ENCODE measurements around the gene RNF138.
"Not testable (repeated sequence)": the region's sequence is repeated elsewhere in the genome, so short reads cannot be mapped to it uniquely, and the experiment has no call there.

The RNF138 gene

DNA sequence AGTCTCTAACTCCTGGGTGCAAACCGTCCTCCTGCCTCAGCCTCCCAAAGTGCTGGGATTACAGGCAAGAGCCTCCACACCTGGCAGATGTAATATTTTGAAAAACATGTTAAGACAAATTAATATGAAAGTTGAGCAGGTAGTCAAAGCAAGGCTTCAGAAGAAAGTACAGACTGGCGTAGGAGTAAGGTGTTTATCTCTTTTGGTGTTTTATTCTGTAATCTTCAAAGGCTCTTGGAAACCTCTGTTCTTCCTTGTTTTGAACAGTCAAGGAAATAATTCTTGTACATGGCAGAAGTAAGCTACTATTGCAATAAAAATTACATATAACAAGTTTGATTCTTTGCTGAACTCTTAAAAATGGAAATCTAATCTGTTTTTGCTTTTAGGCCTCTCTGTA is 5.3 kb downstream of the RNF138 start:
- no peak for DNase-seq

GRCh38 chr18:32104516-32104915 is 12.8 kb downstream of the RNF138 start:
- DNase-seq, result no peak

DNA sequence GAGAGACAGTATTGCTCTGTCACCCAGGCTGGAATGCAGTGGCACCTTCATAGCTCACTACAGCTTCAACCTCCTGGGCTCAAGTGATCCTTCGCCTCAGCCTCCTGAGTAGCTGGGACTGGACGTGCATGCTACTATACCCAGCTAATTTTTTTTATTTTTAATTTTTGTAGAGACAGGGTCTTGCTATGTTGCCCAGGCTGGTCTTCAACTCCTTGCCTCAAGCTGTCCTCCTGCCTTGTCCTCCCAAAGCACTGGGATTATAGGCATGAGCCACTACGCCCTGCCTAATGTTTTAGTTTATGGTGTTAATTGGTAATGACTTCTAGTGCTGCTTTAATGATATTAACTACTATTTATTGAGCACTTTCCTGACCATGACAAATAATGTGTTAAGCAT is 18.3 kb downstream of the RNF138 start:
- no peak for DNase-seq

DNA sequence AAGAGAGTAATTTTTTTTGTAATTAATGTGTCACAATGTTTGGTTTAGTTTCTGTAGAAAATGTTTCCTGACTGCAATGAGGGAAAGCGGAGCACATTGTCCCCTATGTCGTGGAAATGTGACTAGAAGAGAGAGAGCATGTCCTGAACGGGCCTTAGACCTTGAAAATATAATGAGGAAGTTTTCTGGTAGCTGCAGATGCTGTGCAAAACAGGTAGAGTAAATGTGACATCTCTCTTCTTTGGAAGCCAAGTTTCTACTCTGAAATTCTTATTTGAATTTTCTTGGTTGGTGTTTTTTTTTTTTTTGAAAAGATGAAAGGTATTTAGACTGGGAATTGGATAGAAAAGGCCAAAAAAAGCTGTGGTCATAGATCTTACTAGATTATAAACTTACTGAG is 20.0 kb downstream of the RNF138 start:
- no peak for DNase-seq

- DNase-seq, result no peak
These were observed 21.2 kb downstream of the RNF138 start for GRCh38 chr18:32112826-32113225.

- no peak for DNase-seq
These were observed 22.7 kb downstream of the RNF138 start for GRCh38 chr18:32114293-32114942.

DNA sequence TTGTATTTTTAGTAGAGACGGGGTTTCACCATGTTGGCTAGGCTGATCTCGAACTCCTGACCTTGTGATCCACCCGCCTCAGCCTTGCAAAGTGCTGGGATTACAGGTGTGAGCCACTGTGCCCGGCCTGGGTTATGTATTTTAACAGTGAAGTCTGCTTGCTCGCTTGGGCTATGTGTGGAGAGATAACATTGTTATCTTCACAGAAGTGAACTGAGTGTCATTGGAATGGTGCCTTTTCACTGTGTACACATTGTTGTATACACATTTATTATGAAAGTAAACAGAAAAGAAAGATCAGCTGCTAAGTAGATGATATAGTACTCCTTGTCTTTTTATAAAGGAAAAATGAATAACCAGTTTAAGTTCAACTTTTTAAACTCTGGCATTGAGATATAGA is 30.4 kb downstream of the RNF138 start:
- DNase-seq, result no peak

GRCh38 chr18:32126538-32126937 is 34.9 kb downstream of the RNF138 start:
- no peak for DNase-seq

GRCh38 chr18:32135625-32136024 is 44.0 kb downstream of the RNF138 start:
- DNase-seq, result no peak

DNA sequence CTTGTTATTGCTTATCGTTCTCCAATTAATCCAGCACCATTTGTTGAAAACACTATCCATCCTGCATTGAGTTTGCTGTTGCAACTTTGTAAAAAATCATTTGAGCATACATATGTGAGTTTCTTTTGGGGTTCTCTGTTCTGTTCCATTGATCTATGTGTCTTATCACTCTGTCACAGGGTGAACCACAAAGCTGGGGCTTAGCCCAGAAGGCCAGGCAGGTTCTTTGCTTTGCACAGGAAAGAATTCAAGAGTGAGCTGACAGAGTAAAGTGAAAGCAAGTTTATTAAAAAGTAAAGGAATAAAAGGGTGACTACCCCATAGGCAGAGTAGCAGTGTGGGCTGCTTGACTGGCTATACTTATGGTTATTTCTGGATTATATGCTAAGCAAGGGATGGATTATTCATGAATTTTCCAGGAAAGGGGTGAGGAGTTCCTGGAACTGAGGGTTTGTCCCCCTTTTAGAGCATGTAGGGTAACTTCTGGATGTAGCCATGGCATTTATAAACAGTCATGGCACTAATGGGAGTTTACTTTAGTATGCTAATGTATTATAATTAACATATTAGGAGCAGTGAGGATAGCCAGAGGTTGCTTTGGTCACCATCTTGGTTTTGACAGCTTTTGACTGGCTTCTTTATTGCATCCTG is 46.8 kb downstream of the RNF138 start:
- no peak for DNase-seq

GRCh38 chr18:32139835-32140283 is 48.2 kb downstream of the RNF138 start:
- no peak for DNase-seq

GRCh38 chr18:32148185-32148870 is 56.7 kb downstream of the RNF138 start:
- DNase-seq, result no peak

GRCh38 chr18:32152705-32153448 is 61.2 kb downstream of the RNF138 start:
- no peak for DNase-seq

DNA sequence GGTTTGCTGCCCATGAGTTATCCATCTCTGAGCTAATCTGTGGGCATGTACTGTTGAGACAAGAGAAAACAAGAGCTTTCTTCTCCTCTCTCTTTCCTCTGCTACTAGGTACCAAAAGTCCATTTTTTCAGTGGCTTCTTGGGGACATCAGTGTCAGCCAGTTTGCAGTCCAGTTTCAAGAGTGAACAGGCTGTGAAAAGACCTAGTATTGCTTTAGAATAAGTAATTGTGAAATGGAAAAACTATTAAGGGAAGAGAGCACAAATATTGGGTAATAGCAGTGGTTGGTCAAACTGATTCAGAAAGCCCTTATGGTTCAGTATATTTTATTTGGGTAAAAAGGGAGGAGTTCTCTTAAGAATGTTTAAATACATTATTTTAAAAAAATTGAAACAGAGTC is 65.2 kb downstream of the RNF138 start:
- DNase-seq, result no peak

DNA sequence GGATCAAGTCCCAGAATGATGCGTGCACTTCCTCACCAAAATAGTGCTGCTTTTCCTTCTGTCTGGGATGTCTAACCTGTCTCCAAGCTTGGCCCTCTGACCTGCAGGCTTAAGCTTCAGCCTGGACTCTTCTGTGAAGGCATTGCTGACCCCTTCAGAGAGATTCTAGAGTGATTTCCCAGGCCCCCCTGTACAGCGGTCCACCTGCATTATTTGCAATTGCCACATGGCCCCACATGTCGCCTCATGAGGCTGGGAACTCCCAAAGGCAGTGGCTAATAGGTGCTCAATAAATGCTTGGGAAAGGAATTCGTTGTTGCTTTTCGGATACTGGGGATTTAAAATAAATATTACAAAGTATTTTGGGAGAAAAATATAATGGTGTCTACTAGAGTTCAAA is 65.9 kb downstream of the RNF138 start:
- no peak for DNase-seq

DNA sequence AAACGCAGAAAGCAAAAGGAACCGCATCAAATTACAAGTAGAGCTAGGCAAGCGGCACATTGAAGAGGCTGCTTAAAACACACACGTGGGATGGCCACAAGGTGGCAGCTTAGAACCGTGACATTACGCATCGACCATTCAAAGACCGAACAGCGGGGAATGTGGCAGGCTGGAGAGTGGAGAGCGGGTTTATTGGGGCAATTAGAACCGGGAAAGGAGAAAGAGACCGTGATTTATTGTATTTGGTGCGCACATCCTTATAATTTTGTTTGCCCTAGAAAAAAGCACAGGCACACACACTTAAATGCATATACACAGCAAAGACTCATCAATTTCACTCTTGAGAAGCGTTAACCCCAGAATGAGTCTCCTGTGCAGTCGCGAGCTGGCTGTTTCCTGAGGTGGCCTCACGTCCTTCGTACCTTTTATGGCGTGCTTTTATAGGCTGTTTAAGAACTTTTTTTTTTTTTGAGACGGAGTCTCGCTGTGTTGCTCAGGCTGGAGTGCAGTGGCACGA is 66.5 kb downstream of the RNF138 start:
- peak; percentile 66 to 71 for DNase-seq

GRCh38 chr18:32158631-32159030 is 67.0 kb downstream of the RNF138 start:
- not testable (repeated sequence) for DNase-seq

- no peak for DNase-seq
These were observed 68.9 kb downstream of the RNF138 start for GRCh38 chr18:32160547-32160946.

GRCh38 chr18:32167980-32168730 is 76.5 kb downstream of the RNF138 start:
- no peak for DNase-seq

DNA sequence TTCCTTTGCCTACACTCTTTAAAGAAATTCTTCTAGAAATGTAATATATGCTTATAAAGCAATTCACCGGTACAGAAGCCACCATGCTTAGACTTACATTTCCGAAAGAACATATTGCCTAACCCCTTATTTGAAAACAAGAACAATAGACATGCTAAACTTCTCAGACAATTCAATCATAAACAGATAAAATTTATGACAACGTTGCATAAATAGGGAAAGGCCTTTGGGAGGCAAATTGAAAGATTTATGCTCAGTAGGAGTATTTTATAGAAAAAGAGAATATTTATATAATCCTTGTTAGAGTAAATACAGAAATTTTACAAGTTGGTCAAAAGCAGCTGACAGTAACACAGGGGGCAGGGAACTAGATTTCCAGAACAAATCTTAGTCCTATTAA is 82.0 kb downstream of the RNF138 start:
- DNase-seq, result no peak

GRCh38 chr18:32174719-32175118 is 83.0 kb downstream of the RNF138 start:
- no peak for DNase-seq

DNA sequence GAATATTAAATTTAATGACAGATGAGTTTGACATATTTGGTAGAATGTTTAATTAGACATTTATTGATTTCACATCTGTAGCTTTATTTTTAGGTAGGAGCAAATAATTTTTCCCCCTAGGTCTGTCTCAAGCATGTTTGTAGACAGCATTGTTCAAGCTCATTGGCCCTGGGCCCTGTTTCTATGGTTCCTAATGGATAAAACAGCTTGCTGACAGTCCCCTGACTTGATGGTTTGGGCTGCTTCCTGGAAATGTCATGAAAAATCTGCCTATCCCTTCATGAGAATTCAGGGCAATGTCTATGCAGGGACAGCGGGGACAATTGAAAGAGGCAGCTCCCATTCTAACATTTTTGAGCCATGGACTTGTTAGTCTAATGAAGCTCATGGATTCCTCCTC is 83.6 kb downstream of the RNF138 start:
- DNase-seq, result no peak

DNA sequence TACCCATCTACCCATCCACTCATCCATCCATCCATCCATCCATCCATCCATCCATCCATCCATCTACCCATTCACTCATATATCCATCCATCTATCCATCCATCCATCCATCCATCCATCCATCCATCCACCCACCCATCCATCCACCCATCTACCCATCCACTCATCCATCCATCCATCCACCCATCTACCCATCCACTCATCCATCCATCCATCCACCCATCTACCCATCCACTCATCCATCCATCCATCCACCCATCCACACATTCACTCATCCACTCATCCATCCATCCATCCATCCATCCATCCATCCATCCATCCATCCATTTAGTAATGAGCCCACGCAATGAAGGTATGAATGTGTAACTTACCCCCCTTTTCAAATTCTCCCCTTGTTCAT is 85.1 kb downstream of the RNF138 start:
- not testable (repeated sequence) for DNase-seq

All from activated CD4-positive, alpha-beta T cell treated with anti-CD3 and anti-CD28 coated beads for 4 hours (primary cell).